HFFc6 (cell line): ENCODE measurements around the gene CCDC112. TPM values are rescaled to one million over a fixed set of nuclear protein-coding genes. Genes with fewer than 3 reads are reported as not detected.
"Not testable (repeated sequence)": the region's sequence is repeated elsewhere in the genome, so short reads cannot be mapped to it uniquely, and the experiment has no call there.

Experiments
- DNase-seq: peaks from one replicate; pipeline ENCODE4 v3.0.0-alpha.2; 2018
- H3K27ac Mint-ChIP-seq: 2 replicates; pipeline ENCODE4 v1.8.0; 2020; ENCODE audit warnings: mild to moderate bottlenecking, mixed read lengths
- H3K27me3 Mint-ChIP-seq: 2 replicates; pipeline ENCODE4 v1.8.0; 2021; ENCODE audit warnings: mild to moderate bottlenecking, moderate library complexity, mixed read lengths; ENCODE audit not compliant: insufficient read depth
- H3K36me3 Mint-ChIP-seq: 2 replicates; pipeline ENCODE4 v1.8.0; 2021; ENCODE audit warnings: low read depth, mixed read lengths
- H3K4me1 Mint-ChIP-seq: 2 replicates; pipeline ENCODE4 v1.8.0; 2020; ENCODE audit warnings: low read depth, mixed read lengths
- H3K4me3 Mint-ChIP-seq: 2 replicates; pipeline ENCODE4 v1.8.0; 2020; ENCODE audit warnings: mild to moderate bottlenecking, moderate library complexity, mixed read lengths
- H3K9me3 Mint-ChIP-seq: 2 replicates; pipeline ENCODE4 v1.8.0; 2020; ENCODE audit warnings: mild to moderate bottlenecking, mixed read lengths
- total RNA-seq, 6 experiments: library from RNA; stranded (reverse); fragmentation: NEBNext Ultra II Directional; extraction: Animal tissue kit (Norgen Biotek cat#: 25700); gene quantifications; 2 replicates in 1 of 6; 3 replicates in 5 of 6; pipeline ENCODE4 v1.2.3, GENCODE V29; 2021
- TF ChIP-seq, protein P1 (sequence below): fragments of 200-600 bp; sonication (generic); IDR thresholded peaks from 2 replicates; pipeline ENCODE4 v1.5.0; 2021; ENCODE audit warnings: antibody characterized with exemption, mild to moderate bottlenecking

CCDC112 gene
- total RNA-seq, 6 experiments from 2014 or later: 3.7 to 6.9 (median 5.7) TPM

DNA sequence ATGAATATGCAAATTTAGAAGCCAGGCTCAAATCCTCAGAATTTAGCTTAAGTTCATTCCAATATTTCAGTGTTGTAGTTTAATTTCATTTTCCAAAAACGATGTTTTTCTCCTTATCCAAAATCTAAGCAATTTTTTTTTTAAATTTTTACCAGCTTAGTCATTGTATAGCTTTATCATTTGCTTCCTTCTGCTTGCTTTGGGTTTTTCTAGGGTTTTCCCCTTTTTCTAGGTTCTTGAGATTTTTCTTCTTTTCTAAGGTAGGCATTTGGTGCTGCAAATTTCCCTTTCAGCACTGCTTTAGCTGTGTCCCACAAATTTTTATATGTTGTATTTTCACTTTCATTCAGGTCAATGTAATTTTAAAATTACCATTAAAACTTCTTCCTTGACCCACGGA, 34.4 kb upstream of the CCDC112 start:
- H3K27me3 Mint-ChIP-seq: peaks cover 3% of the 10 kb centered on the region
- H3K36me3 Mint-ChIP-seq: no peaks in the 10 kb centered on the region
- TF ChIP-seq, protein P1, sequence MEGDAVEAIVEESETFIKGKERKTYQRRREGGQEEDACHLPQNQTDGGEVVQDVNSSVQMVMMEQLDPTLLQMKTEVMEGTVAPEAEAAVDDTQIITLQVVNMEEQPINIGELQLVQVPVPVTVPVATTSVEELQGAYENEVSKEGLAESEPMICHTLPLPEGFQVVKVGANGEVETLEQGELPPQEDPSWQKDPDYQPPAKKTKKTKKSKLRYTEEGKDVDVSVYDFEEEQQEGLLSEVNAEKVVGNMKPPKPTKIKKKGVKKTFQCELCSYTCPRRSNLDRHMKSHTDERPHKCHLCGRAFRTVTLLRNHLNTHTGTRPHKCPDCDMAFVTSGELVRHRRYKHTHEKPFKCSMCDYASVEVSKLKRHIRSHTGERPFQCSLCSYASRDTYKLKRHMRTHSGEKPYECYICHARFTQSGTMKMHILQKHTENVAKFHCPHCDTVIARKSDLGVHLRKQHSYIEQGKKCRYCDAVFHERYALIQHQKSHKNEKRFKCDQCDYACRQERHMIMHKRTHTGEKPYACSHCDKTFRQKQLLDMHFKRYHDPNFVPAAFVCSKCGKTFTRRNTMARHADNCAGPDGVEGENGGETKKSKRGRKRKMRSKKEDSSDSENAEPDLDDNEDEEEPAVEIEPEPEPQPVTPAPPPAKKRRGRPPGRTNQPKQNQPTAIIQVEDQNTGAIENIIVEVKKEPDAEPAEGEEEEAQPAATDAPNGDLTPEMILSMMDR: no peak
- peaks cover 12% of the 10 kb centered on the region; the same call in 1 of the 2 replicates for H3K4me1 Mint-ChIP-seq
- no peak overlapping the region for H3K4me3 Mint-ChIP-seq
- H3K9me3 Mint-ChIP-seq: no peaks in the 10 kb centered on the region
- no peak for DNase-seq
- H3K27ac Mint-ChIP-seq: no peak overlapping the region

DNA sequence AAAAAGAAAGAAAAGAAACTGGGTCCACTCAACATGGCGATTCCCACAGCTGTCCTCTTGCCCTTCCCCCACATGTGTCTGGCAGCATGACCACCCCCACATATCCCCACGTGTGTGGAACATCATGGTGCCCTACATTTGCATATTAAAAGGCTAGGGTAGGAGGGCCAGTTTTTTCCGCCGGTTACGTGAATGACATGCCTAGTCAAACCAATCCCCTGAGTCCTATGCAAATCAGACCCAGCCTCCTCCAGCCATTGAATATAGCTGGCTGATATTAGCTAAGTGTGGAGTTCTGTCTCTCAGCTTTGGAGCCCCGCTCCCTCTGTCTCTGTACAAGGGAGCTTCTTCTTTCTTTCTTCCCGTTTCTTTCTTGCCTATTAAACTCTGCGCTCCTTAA, 33.0 kb upstream of the CCDC112 start:
- Mint-ChIP-seq H3K4me1 (peaks cover 12% of the 10 kb centered on the region; the same call in 1 of the 2 replicates), H3K27me3 (peaks cover 6% of the 10 kb centered on the region), H3K9me3 (no peaks in the 10 kb centered on the region), H3K36me3 (no peaks in the 10 kb centered on the region), H3K27ac (no peak overlapping the region), H3K4me3 (no peak overlapping the region)
- TF ChIP-seq, protein P1: no peak
- no peak for DNase-seq

DNA sequence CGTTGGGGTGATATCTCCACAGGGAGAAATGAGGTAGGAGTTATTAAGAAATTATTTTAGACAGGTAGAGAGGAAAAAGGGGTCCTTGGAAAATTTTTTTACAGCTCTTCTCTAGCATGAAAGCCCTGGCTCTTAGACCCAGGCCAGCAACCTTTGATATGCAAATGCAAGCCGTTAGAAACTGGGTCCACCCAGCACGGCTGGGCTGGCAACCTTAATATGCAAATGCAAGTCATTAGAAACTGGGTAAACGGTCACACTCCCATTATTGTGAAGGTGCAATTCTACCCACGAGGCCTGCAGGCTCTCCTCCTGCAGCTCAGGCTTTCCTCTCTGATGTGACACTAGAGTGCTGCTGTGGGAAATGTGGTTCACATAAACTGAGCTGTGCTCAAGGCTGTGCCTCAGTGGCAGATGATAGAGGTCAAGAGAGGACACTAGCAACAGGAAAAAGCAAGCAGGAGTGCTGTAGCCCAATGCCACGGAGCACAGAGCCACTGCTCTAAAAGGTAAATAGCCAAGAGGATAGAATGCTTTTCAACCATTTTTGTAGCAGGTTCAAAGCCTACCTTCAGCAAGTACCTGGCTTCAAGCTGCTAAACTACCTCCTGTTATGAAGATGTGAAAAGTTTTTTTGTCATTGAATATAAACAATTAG, 32.3 kb upstream of the CCDC112 start:
- not testable (repeated sequence) for H3K36me3 Mint-ChIP-seq, H3K27me3 Mint-ChIP-seq, DNase-seq, H3K9me3 Mint-ChIP-seq, H3K4me3 Mint-ChIP-seq, H3K27ac Mint-ChIP-seq
- H3K4me1 Mint-ChIP-seq: peaks cover 18% of the 10 kb centered on the region

DNA sequence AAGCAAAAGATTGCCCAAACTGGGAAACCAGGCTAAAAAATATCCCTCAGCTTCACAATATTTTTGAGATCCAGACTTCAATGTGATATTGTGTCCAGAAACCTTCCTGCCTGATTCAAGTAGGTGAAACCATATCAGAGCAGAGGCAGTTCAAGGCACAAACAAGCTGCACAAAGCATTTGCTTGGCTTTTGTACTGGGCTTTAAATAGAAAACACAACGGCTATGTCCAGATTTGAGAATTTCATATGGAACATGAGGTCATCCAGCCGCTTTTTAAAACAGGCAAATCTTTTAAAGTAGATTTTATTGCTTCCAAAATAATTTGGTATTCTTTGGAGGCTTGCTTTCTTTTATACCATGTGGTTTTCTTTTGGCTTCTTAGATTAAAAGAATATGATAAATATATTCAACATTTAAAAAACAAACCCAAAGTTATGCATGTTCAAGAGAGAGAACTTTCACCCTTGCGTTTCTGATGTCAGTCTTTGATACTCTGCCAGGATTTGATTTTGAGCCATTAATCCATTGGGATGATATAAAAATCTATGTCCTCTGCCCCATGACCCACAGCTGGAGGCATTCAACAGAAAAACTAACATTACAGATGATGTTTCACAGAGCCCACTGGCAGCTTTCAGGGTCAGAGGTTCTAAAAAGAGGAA, 29.0 kb upstream of the CCDC112 start:
- no peak for DNase-seq
- no peak overlapping the region for H3K27ac Mint-ChIP-seq
- no peak overlapping the region for H3K4me3 Mint-ChIP-seq
- H3K36me3 Mint-ChIP-seq: 0 out of 2 replicates have a peak, but pooled peaks cover 9% of the 10 kb centered on the region
- H3K4me1 Mint-ChIP-seq: peaks cover 20% of the 10 kb centered on the region
- H3K27me3 Mint-ChIP-seq: peaks cover 5% of the 10 kb centered on the region
- no peaks in the 10 kb centered on the region for H3K9me3 Mint-ChIP-seq
- TF ChIP-seq, protein P1: no peak

DNA sequence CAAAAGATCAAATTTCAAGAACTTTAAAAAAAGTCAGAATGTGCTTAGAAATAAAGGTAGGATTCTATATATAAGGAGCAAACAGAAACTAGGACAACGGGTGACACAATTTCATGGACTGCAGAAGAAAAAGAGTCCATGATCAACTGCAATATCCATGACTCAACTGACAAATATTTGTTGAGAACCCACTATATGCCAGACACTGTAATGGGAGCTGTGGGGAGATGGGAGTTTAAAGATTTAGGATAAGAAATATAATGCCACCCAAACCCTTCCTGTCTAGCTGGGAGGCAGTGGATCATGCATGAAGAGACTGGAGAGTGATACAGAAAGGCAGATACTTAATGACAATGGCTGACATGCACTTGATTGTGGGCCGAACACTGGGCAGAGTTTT, 27.6 kb upstream of the CCDC112 start:
- TF ChIP-seq, protein P1: no peak
- Mint-ChIP-seq H3K4me1 (peaks cover 20% of the 10 kb centered on the region), H3K36me3 (0 out of 2 replicates have a peak, but pooled peaks cover 9% of the 10 kb centered on the region), H3K27ac (no peak overlapping the region), H3K4me3 (no peak overlapping the region), H3K27me3 (peaks cover 8% of the 10 kb centered on the region), H3K9me3 (no peaks in the 10 kb centered on the region)
- DNase-seq: no peak

DNA sequence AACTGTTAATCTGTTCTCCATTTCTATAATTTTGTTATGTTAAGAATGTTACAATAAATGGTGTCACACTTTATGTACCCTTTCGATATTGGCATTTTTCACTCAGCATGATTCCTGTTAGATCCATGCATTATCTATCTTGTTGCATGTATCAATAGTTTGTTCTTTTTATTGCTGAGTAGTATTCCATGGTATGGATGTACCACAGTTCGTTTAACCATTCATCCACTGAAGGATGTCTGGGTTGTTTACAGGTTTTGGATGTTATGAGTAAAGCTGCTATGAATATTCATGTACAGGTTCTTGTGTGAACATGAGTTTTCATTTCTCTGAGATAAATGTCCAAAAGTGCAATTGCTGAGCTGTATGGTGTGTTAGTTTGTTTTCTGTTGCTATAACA, 26.3 kb upstream of the CCDC112 start:
- no peak for DNase-seq
- TF ChIP-seq, protein P1: no peak
- Mint-ChIP-seq H3K36me3 (0 out of 2 replicates have a peak, but pooled peaks cover 9% of the 10 kb centered on the region), H3K27me3 (peaks cover 8% of the 10 kb centered on the region), H3K4me3 (no peak overlapping the region), H3K9me3 (no peaks in the 10 kb centered on the region), H3K27ac (no peak overlapping the region), H3K4me1 (peaks cover 20% of the 10 kb centered on the region)
